ENCODE data around the gene KRTAP5-3.
"Not testable (repeated sequence)": the region's sequence is repeated elsewhere in the genome, so short reads cannot be mapped to it uniquely, and the experiment has no call there.

- TF ChIP-seq, protein P1, sequence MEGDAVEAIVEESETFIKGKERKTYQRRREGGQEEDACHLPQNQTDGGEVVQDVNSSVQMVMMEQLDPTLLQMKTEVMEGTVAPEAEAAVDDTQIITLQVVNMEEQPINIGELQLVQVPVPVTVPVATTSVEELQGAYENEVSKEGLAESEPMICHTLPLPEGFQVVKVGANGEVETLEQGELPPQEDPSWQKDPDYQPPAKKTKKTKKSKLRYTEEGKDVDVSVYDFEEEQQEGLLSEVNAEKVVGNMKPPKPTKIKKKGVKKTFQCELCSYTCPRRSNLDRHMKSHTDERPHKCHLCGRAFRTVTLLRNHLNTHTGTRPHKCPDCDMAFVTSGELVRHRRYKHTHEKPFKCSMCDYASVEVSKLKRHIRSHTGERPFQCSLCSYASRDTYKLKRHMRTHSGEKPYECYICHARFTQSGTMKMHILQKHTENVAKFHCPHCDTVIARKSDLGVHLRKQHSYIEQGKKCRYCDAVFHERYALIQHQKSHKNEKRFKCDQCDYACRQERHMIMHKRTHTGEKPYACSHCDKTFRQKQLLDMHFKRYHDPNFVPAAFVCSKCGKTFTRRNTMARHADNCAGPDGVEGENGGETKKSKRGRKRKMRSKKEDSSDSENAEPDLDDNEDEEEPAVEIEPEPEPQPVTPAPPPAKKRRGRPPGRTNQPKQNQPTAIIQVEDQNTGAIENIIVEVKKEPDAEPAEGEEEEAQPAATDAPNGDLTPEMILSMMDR (IDR thresholded peaks at IDR 0.05), result not testable (repeated sequence)
- not testable (repeated sequence) for TF ChIP-seq EZH2 (IDR thresholded peaks at IDR 0.05)
These were observed 23.4 kb downstream of the KRTAP5-3 start, which contains the start of gene KRTAP5-1 for GRCh38 chr11:1584661-1585370.
